Jurkat, Clone E6-1 (cell line): ENCODE measurements around the gene MTMR10.

Experiments
- DNase-seq: peaks from one replicate; pipeline ENCODE4 v3.0.0-alpha.2; 2011; ENCODE audit warnings: low read depth, low spot score
- H3K4me3 ChIP-seq: 2 replicates; pipeline ENCODE4 v1.5.1; 2011; ENCODE audit warnings: mild to moderate bottlenecking, low read length, control low read depth, moderate library complexity

The MTMR10 gene

GRCh38 chr15:30895461-30896210 is 95.8 kb downstream of the MTMR10 start:
- no peak for DNase-seq
- no peak overlapping the region for H3K4me3 ChIP-seq

GRCh38 chr15:30889196-30889595 is 102.2 kb downstream of the MTMR10 start:
- no peak overlapping the region for H3K4me3 ChIP-seq
- no peak for DNase-seq
